Stimulated activated CD4-positive, alpha-beta T cell treated with anti-CD3 and anti-CD28 coated beads, TNF-alpha, amount 100 ng/mL, for 4 hours (primary cell): Measurements from ENCODE around the gene MAGOHB.
A peak's percentile ranks its signal among the peaks of the same experiment; 100 is the strongest.
"Not testable (repeated sequence)": the region's sequence is repeated elsewhere in the genome, so short reads cannot be mapped to it uniquely, and the experiment has no call there.

Source experiments
- DNase-seq, 3 experiments: peaks; one replicate each; pipeline ENCODE4 v3.0.0-alpha.2; 2020; ENCODE audit warnings: low read depth in 3 of 3

Gene MAGOHB

DNA sequence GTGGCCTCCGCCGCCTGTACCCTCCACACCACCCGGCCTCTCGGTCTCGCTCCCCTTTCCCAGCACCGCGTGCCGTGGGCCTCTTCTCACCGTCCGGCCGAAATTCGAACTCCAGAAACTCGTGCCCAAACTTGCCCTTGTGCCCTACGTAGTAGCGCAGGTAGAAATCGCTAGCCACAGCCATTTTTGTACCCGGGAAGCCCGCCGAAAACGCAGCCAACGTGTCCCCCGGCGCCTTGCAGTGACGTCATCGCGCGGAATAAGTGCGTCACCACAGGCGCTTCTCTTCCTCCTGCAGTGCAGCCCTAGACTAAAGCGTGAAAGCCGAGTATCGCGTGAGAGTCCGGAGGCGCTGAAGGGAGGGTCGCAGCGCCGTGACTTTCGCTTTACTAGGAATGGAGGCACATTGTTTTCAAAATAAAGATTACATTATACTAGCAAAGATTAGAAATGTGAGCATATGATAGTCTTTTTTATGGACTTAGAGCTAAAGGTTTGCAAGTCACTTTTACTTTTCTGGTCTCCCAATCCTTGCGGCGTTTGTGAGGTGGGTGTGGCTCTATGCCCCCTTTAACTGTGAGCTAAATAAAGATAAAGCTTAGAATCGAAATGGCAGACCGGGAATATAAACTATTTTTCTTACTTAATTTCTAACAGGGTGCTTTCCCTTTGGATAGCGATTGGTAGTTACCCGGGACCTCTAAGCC is at the start of gene MAGOHB:
Gene MAGOHB, minus strand, starts transcription at position 261 of the 707 bp plus-strand sequence. Its CDS starts 77 bp downstream, at position 184.
- DNase-seq, result peak; percentile 97 to 99 (median 97)

DNA sequence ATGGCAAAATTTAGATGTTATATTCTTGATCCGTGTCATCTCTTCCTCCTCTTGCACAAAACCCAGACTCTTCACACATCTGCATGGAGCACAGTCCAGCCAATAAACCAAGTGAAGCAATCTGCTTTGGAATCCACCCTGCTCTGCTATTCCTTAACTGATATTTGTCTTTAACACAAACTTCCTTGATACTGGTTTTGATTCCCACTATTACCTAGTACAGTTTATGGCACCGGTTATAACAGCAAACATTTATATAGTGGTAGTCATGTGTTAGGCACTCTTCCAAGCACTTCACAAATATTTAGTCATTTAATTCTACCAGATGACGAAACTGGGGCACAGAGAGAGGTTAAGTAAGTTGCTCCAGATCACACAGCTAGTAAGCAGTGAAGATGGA is 47.9 kb upstream of the MAGOHB start:
- no peak for DNase-seq

DNA sequence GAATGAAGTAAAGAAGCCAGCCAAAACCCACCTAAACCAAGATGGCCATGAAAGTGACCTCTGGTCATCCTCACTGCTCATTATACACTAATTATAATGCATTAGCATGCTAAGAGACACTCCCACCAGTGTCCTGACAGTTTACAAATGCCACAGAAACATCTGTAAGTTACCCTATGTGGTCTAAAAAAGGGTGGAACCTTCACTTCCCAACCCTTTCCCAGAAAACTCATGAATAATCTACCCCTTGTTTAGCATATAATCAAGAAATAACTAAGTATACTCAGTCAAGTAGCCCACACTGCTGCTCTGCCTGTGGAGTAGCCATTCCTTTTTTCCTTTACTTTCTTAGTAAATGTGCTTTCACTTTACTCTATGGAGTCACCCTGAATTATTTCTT is 40.6 kb upstream of the MAGOHB start:
- no peak for DNase-seq

DNA sequence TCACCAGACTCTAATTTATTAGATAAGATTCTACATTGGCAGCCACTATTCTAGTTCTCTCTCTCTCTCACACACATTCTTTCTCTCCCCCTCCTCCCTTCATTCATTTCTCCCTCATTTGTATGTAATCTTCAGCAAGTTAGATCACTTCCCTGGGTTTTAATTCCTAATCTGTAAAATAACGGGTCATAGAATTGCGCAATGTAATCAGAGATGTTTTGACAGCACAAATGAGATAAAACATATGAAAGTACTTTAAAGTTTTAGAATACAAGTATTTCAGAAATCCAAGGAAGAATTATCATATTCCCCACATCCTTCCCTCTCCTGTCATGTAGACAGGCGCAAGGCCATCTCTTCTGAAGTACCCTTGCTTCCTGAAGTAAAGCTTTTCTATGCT is 38.8 kb upstream of the MAGOHB start:
- DNase-seq, result no peak

DNA sequence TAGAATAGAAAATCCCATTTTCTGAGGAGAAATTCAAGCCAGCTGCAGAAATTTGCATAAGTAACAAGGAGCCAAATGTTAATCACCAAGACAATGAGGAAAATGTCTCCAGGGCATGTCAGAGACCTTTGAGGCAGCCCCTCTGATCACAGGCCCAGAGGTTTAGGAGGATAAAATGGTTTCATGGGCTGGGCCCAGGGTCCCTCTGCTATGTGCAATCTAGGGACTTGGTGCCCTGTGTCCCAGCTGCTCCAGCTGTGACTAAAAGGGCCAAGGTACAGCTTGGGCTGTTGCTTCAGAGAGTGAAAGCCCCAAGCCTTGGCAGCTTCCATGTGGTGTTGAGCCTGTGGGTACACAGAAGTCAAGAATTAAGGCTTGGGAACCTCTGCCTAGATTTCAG is 33.2 kb upstream of the MAGOHB start:
- not testable (repeated sequence) for DNase-seq

DNA sequence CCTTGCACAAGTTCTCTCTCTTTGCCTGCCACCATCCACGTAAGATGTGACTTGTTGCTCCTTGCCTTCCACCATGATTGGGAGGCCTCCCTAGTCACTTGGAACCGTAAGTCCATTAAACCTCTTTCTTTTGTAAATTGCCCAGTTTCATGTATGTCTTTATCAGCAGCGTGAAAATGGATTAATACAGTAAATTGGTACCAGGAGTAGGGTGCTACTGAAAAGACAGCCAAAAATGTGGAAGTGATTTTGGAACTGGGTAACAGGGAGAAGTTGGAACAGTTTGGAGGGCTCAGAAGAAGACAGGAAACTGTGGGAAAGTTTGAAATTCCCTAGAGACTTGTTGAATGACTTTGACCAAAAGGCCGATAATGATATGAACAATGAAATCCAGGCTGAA is 32.5 kb upstream of the MAGOHB start:
- DNase-seq, result no peak

DNA sequence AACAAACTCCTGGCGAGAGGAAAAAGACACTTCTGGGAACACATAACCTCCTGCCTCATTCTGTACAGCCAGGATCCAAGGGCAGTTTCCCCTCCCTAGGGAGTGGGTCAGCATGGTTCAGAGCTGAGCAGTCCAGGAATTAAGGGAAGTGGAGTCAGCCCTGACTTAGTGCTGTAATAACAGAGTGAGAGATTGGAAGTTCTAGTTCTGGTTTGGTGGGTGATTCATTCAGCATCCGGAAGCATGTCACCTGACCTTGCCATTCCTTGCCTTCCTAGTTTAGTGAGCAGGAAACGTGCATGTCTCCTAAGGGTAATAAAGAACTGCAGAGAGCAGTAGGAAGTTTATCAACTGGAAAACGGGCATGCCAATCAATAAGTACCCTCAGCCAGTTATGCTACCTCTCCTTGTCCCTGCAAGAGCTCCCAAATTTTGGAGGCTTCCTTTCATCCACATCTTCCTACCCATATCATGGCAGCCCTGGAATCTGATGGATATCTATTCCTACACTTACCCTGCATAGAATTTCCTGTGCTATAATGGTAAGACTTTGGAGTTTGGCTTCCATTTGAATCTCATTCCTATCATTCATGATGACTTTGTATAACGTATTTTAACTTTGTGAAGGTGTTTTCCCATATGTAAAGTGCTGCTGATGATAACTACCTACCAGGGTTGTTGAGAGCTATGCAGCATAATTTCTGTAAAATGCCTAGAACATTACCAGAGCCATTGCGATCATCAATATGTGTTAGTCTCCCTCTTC is 28.5 kb upstream of the MAGOHB start:
- DNase-seq, result no peak

DNA sequence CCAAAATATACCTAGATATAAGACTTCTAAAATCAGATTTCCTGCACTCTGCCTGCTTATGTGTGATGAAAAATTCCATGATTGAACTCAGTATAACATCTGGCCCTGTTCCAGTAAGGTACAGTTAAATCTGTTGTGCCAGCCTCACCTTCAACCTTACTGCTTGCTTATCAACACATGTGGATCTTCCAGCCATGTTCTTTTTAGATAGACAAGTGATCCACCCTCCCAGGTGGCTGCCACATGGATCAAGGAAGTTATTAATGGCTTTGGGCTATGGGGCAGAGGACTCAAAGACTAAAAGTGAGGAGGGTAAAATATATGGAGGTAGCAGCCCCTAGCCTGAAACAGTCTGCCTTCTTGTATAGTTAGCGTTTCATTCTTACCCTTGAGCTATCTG is 25.3 kb upstream of the MAGOHB start:
- DNase-seq, result no peak

DNA sequence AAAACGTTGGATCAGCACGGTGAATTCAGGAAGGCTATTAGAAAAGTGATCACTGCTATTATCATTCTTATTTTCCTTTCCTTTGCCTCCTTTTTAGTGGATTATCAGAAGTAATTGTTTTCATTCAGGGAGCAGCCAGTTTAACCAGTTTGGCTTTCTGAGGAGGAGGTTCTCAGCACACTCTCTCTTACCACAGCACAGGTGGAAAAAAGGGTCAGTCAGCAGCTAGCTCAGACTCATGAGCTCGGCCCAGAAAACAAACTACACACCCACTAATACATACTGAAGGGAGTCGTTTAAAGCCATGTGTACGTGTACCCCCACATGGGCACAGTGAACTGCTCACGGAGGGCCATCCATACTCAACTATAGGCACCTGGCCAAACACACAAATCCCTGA is 23.2 kb upstream of the MAGOHB start:
- no peak for DNase-seq

DNA sequence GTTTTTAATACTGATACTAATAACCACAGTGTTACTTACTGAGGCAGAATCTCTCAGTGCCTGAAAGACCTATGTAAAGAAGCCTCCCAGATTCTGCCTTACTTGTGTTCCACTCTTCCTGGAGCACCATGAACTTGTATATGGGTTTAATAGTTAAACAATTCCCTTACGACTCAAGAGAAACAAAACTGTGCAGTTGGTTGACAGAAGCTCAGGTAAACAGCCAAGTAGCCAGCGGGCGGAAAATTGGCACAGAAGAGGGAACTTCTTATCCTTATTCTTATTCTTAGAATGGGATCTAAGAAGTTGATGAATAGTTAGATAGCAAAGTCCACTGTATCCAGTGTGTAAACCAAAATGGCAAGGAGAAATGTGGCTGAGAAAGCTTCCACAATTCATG is 22.7 kb upstream of the MAGOHB start:
- no peak for DNase-seq

DNA sequence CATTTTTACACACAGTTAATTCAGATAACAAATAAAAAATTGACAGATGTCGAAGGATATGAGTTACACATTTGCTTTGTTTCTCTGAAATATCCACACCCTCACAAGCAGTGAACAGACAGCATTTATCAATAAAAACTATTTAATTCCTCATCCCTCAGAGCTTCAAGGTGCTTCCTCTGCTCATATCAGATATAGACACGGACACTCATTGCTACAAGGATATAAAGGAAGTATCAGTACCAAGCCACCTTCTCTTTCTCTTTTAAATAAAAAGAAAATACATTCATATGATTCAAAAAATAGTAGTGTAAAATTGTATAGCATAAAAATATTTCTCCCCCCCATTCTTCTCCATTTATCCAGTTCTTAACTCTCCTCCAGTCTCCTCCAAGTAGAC is 21.9 kb upstream of the MAGOHB start:
- DNase-seq, result no peak

DNA sequence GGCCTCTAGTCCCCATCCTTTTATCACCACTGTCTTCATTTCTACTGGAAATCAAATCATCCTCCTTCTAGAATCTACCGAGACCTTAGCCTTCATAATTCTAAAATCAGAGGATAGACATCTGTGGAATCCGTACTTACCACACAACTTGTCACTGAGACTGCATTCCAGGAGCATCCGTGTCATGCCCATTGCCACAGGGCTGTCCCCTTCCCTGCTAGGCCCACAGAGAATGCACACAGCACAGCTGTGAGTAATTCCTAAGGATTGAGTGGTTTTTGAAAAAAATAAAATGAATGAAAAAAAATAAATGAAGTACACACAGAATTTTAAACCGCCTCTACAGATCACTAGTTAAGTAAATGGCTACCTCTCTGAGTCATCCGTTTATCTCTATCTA is 21.0 kb upstream of the MAGOHB start:
- no peak for DNase-seq

DNA sequence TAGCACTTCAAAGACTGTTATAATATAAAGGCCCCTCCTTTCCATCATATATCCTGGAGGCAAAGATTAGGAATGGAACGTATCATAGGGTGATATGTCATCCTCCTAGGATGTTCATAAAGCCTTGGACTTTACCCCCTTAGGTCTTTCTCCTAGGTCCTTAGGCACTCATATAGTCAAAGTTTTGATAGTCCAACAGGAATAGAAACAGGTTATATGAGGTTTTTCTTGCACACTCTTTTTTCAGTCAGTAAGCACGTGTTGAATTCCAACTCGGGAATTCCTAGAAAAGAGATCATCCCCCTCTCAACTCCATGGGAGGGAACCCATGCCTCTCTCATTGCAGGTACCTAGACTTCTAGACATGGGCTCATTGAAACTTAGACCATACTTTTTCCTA is 20.1 kb upstream of the MAGOHB start:
- no peak for DNase-seq

DNA sequence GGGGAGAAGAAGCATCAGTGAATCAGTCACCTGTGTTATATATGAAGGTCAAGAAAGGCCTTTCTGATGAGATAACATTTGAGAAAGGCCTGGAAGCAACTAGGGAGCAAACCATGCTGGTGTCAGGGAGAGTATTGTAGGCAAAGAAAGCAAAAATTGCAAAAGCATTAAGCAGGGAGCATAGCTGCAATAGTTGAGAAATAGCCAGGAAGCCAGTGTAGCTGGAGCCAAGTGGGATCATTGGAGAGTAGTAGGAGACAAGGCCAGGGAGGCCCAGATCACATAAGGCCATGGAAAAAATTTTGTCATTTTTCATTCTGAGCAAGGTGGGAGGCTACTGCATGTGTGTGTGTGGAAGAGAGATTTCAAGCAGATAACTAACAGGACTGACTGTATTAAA is 18.8 kb upstream of the MAGOHB start:
- DNase-seq, result no peak

DNA sequence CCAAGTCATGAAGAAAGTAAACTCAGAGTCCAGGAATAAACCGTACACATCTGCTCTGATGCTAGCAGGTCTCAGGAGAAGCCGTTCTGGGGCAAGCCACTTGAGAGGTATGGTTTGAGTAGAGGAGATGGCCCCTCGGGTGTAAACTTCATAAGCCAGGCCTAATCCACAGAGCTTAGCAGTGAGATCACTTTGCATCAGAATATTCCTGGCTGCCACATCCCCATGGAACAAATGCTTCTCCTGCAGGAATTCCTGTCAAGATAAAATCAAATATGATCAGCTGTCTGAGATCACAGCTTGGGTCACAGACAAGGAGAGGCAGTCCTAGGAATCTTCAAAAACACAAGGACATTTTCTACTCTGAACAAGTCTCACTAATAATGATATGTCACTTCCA is 11.2 kb upstream of the MAGOHB start:
- DNase-seq, result no peak

DNA sequence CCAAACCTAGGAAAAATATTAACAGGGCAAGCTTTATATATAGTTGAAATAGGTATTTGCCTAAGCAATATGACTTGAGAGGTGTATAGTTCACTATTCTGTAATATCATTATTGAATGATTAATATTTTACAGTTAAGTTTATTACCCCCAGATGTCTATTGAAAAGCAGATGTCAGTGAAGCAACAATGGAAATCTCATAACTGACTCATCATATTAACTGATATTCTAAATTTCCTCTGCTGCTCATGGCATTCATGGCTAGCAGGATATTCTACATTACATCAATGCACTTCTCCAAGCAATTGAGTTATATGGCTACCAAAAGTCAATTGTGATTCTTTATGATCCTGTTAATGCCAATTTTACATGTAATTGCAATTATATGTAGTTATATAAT is 9.7 kb upstream of the MAGOHB start:
- DNase-seq, result no peak

DNA sequence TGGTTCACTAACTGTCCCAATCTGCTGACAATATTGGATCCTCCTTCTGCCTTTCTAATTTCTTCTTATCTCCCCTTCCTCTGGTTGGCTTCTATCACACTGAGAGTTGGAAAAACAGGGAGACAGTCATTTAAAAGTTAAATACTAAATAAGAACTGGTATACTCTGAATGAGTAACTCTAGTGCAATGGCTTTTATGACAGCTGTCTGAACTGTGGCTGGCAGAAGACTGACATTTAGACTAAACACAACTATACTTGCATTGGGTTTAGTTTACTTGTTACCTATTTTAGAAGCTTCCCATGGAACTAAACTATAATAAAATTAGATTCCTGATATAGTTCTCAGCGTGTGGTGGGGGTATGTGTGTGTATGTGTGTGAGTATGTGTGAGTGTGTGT is 7.9 kb upstream of the MAGOHB start:
- DNase-seq, result no peak

DNA sequence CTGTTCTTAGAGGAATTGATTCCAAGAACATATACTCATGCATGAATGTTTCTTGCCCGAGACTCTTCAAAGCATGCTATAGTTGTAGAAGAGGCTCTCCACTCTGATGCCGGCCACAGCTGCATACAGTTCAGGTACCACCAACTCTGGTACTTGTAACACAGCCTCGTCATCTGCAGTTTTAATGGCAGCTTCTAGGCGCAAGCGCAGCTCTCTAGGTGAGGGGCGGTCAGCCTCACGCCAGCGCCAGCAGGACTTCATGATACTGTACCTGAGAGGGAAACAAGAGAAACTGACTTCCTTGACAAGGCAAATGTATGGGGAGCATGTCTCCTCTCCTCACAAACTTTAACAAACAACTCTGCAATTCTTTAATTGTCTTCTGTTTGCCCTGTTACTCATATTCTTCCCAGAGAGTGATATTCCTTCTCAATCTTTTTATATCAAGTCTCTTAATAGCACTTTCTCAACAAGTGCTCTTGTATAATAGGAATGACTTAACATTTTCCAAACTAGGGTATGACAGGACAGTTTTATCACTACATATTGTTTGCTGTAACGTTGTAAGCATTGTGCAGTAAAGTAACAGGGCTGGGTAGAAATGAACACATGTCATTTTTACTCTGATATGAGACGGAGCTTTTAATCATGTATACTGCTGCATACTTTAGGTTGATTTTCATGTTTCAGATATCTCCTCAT is 6.8 kb upstream of the MAGOHB start:
- DNase-seq, result no peak

DNA sequence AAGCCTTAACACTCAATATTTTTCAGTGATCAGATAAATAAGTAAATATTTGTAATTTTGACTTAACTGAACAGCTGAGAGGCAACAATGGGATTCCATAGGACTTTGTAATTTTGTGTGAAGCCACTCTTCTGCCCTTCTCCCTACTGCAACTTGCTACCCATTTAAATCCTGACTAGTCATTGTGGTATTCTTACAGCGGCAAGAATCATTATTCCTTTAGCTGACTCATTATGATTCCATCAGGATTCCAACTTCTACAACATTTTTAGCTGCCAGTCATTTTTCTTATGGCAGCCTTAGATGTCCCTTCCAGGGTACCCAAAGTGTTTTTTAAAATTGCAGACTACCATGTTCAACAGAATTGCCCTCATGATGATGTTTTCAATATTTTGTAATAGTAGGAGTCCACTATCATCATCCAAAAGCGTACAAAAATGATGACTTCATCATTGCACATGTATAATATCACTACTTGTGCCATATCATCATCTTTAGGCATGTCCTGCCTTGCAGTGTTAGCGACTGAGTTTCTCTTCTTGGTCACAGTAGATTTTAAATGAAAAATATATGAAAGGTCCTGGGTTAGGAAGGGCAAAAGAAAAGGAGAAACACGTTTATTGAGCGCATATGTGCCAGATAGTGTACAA is 5.1 kb upstream of the MAGOHB start:
- no peak for DNase-seq

DNA sequence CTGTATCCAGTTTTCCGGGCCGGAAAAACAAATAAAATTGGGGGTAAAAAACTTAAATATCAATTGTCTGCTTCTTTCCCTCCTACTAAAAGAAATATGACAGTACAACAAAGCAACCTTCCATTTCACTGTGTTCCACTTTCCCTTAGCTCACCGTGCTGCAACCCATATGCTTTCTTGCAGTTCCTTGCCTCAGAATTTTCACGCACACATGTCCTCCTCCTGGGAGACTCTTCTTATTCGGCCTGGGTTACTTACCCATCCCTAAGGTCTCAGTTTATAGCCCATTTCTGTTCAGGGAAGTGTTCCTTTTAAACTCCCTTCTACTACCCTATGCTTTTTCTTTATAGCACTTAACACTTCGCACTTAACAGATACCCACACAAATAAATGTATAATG is 4.5 kb upstream of the MAGOHB start:
- no peak for DNase-seq

DNA sequence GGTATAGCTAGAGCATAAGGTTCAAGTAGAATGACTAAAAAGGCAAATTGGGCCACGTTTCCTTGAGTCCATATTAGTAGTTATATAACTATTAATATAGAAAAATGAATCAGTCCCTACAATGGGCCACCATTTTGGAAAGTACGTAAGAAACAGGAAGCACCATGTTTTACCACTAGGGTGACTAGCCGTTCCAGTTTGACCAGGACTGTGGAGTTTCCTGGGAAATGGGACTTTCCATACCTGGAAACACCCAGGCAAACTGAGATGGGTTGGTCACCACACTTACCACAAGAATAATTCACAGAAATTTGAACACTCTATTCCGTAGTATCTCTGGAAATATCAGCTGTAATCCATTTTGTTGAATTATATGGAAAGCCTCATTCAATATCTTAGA is 2.1 kb upstream of the MAGOHB start:
- no peak for DNase-seq

DNA sequence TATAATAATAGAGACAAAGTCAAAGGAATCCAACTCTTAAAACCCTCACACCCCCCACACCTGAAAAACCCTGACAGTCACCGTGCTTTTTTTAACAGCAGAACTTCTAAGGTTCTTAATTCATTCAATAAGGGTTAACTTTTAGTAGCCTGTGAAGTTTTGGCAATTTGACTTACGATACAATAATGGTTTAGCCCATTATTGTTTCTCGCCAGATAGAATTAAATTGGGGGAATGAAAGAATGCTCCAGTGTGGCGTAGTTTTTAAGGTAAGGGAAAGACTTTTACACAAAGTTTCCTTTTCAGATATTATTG is 604 bp upstream of the MAGOHB start:
- no peak for DNase-seq

DNA sequence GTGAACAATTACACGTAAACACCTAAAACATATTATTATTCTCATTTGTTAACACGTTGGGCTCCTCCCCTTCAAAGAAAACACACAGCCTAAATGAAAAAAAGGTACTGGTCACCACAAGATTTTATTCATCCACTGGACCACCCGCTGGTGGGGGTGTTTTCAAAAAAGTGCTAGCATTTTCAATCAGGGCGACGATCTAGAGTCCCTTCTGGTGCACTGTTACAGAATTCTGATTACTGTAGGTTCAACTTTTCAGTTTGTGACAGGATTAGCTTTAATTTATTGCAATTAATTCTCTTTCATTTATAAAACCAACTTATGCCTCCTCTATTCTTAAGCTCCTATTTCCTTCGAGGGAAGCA is 443 bp downstream of the MAGOHB start:
- peak in 1 of 3 experiments; percentile 1 for DNase-seq
